T-helper 2 cell treated with Interferon-gamma antibody and Interleukin-4, amounts not matched to agents 100 ng/mL and 5 ng/mL, for 36 hours (primary cell): ENCODE results near the gene ANKH. TPM values are rescaled to one million over a fixed set of nuclear protein-coding genes. Genes with fewer than 3 reads are reported as not detected.
"Not testable (repeated sequence)": the region's sequence is repeated elsewhere in the genome, so short reads cannot be mapped to it uniquely, and the experiment has no call there.

Source experiments
- intact Hi-C: fragments of 100-400 bp; cut with micrococcal nuclease; formaldehyde crosslinking; loops from one replicate; pipeline ENCODE4 v1.15.1; 2023
- total RNA-seq: library from RNA; stranded (reverse); gene quantifications from 2 replicates; pipeline ENCODE4 v1.2.3, GENCODE V29; 2022

Gene ANKH
- total RNA-seq, 1 donor from 2014 or later = 74.8 TPM

DNA sequence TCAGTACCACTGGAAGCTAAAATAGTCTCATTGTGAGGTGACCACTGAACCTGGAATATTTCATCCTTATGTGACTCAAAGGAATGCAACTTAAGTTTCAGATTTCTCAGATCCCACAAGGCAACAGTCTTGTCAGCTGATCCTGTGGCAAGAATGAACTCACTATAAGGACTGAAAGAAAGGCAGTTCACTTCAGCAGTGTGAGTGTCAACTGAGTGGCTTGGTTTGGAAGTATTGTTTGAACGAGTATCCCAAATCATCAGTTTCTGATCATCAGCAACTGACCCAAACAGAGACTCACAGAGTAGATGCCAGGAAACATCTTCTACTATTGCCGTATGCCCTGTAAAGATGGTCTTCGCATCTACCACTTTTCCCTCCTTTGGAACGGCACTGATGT is 74.2 kb downstream of the ANKH start:
- intact Hi-C loops = not testable (repeated sequence)

DNA sequence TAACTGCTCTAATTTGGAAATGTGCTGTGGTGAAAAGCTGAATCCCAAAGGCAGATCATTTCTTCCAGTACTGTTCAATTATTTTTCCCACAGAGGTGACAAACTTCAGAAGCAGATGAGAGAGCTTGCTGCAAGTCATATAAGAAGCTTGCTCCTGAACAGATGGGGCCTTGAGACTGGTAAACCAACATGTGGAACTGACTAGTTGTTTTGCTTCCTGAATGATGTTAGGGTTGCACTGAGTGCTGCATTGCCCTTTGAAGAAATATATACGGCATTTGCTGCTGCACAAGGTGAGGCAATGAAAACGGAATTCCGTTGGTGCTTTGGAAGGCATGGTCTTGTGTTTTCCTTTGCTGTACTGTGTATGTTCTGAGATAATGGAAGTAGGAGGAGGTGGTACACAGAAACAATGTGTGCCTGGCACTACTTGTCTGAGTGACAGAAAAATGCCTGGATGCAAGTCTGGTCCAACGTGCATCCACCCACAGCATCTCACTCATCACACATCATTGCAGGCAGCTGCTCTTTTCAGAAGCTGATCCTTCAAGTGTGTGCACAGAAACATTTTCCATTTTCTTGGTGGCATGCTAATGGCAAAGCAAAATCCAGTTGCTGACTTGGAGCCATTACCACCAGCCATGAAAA is 76.9 kb downstream of the ANKH start:
- intact Hi-C loops = no loop called here

DNA sequence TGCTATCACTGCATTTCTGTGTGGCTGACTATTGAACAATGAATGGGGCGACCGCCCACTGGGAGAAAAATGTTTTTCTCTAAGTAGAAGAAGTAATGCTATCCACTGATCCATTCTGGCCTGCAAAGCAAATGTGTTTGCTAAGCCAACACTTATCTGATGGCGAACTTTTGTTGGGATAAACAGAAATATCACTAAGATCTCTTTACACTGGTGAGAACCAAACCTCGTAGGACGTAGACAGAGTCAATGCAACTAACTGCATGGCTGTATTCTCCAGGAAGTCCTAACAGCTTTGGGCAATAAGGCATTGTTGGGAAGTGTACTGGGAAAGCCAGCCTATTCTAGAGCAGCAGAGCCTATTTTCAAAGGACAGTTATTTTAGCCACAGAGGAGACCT is 77.7 kb downstream of the ANKH start:
- intact Hi-C loops = no loop called here

DNA sequence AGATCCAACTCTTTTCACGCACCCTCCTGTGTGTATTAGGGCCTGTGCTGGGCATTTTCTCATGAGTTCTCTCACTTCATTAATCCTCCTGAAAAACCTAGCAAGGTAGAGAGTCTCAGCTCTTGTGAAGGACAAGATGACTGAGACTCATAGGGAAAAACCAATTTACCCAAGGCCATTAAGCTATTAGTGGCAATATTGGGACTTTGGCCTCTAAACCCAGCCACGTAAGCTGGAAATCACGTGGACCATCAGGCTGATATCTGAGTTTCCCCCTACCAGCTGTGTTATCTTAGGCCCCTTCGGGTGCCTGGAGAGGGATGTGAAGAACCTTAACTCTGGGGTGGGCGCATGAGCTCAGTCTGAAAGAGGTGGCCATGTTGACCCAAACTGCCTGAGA is 80.7 kb downstream of the ANKH start:
- intact Hi-C loops = no loop called here

DNA sequence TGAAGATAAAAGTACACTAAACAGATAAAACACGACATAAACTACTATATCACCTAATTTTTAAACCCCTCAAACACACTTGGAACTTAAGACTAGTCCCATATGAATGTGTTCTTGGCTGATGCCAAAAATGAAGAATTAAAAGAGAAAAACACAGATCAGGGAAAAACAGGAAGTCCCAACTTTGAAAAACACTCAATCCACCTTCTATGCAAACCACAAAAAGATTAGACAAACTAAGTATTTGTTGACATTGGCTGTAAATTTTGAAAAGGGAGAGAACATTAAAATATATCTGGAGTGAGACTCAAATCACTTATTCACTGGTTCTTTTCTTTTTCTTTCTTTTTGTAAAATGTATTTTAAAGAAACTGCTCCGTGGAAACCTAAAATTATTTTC is 81.4 kb downstream of the ANKH start:
- intact Hi-C loops = no loop called here

DNA sequence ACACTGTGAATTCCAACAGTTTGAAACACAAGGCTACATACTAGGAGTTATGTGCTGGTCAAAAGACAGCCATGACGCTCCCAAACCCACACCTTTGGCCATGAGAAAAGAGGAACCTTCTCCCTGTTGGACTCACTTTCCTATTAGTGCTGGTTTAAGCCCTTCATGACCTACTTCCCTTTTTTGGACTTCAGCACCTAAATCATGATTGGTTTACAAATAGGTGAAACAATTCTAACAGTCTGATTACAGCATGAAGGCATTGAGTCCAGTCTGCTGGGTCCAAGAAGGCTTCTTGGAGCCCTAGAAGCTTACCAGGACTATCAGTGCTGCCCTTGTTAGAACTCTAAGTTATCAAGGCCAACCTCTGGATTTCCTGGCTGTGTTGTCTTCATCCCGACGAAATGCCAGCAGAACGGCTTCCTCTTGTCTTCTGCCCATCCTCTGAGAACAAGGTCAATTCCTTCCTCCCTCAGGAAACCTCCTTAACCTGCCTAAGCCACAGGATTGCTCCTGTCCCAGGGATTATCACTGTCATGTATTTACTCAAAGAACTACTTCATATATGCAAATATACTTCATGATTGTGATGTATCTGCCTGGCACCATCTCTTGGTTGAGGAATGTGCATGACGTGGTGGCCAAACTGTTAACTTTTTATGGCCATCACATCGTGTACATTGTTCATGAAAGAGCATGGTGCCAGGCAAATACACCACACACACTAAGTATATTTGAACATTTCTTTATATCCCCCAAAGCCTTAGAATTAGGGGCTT is 83.6 kb downstream of the ANKH start:
- intact Hi-C loops = no loop called here

DNA sequence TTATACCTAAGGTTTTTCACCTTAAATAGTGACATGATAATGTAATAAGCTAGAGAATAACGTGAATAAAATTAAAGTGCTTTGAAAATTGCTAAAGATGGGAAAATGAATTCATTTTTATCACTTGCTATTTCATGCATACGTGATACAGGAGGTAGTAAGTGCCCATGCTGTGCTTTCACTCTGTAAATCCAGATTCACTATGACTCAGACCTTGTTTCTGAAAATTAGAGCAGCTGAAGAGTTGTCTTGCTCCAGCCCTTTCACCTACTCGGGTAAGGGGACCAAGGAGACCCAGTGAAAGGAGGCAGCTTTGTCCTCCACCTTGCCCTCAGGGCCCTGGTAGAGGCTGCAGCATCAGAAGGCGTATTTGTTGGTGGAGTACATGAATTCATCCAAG is 87.9 kb downstream of the ANKH start:
- intact Hi-C loops = no loop called here

DNA sequence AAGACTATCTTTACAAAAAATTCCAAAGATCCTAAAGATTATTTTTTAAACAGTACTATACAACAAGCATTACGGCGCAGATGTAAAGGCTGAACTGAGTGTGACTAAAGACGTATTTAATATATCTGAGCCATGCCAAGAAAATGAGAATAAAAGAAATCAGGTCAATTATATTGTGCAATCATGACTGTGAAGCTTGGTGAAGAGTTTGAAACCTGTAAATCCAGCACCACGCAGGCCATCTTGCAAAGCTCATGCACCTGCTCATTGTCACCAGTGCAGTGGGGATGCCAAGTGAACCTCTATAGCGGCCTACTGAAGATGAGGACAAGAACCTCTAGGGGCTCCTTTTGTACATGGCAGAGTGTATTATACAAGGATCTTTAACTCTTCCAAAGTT is 89.0 kb downstream of the ANKH start:
- intact Hi-C loops = no loop called here

DNA sequence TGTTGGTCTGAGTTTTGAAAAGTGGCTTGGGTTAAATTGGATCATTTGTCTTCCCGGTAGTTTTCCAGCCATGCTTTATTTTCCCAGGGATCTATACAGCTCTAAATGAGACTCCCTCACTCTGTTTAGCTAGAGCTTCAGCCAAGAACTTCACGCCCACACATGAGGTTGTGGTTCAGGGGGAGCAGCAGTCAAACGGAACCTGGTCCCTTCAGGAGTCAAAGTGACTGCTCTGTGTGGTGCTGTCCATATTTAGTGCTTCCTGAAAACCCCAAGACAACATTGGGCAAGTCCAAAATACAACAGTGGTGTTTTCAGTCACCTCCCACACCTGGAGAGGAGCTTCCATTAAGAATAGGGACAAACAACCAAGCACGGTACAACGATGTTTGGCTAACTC is 90.5 kb downstream of the ANKH start:
- intact Hi-C loops = no loop called here

DNA sequence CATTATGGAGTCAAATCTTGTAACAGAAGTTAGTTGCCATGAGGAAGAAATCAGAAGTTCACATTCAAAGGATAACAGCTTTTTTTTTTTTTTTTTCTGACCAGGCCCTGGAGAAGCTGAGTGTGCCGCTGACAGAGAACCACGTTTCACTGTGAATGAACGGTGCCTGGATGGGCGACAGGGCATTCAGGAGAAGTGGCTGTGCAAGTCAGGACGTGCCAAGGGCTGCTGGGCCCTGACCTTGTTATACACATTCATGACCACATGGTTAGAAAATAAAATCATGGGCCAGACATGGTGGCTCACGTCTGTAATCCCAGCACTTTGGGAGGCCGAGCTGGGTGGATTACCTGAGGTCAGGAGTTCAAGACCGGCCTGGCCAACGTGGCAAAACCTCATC is 91.6 kb downstream of the ANKH start:
- intact Hi-C loops = no loop called here

DNA sequence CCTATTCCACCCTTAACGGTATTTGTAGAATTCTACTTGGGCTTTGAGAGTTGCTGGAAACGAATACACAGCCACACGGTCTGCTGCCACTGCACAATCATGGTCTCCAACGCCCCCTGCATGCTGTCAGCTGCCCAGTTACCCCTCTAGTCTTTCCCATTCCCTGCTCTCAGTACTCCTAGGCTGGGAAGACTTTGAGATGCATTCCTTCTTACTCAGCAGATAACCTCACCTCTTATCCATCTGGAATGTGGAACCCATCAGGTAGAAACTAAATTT is 92.8 kb downstream of the ANKH start:
- intact Hi-C loops = no loop called here

DNA sequence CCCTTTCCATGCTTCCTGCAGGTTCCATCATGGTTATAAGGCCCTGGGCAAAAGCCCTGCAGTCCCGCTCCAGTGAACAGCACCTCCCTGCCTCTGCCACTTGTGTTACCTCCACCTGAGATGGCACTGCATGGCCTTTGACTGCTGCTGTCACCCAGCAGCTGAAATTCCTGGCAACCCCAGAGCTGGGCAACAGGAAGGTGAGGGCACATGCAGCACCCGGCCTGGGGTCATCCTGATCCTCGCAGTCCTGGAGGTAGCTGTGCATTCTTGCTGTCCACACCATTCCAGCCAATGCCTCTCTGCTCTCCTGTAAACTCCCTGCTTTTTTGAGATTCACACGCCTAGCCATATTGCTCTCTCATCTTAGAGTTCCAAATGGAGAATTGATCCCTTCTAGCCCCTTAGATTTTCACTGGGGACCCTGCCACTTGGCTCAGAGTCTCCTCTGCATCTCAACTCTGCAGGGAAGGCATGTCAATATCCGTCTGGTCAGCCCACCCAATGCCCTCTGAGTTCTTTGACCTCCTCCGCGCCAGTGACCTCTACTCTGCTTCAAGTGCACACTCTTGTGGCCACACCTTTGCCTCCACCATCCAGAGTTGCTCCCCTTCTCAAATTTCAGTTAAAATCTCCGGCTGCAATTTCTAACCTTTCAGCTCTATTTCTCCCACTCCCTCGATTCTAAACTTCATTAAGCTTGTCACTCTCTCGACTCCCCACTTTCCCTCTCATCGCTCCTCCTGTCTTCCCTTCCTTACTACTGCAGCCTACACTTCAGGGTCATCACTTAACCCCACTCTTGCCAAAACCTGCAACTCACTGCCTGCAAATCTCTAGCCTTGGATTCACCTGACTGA is 93.4 kb downstream of the ANKH start:
- intact Hi-C loops = no loop called here

DNA sequence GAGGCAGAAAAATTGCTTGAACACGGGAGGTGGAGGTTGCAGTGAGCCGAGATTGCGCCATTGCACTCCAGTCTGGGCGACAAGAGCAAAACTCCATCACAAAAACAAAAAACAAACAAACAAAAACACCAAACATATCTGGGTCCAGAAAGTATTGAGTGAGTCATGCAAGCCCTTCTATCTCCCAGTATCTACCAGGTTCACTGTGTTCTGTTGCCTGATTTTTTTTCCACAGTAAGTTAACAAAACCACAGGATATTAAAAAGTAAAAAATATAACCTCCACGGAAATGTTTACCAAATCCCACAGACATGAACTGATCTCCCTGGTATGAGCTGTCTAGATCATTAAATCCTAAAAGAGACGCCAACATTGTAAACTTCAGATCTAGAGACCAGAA is 94.4 kb downstream of the ANKH start:
- intact Hi-C loops = no loop called here

DNA sequence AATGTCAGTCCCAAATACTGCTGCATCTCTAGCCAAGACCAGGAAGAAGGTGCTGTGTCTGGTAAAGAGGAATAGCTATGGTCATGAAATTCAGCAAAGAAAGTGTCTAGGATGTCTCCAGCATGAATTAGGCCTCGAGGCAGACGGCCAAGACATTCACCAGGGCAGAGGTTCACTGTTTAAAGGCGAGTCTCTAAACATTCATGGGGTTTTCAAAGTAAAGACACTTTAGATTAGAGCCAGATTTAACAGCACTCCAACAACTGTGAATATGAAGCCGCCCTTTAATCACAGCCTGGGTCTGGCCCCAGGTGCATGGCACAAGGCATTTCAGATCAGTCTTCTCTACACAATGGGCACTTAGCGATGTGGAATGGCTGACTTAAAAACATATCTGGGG is 95.0 kb downstream of the ANKH start:
- intact Hi-C loops = no loop called here

DNA sequence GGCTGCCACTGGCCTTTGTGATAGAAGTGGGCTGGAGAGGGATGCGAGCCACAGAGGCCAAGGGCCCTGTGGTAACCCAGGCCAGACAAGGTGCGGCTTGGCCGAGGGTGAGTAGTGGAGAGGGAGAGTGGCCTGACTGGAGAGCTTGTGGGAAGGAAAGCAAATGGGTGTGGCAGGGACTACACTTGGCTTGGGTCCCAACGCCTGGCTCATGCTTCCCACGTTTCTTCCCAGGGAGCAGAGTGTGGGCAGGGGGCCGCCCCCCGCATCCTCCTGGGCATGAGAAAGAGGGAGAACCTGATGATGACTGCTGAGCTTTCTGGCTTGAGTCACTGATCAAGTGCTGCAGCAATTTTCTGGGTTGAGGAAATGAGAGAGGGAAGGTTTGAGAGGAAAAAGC is 95.7 kb downstream of the ANKH start:
- intact Hi-C loops = no loop called here

DNA sequence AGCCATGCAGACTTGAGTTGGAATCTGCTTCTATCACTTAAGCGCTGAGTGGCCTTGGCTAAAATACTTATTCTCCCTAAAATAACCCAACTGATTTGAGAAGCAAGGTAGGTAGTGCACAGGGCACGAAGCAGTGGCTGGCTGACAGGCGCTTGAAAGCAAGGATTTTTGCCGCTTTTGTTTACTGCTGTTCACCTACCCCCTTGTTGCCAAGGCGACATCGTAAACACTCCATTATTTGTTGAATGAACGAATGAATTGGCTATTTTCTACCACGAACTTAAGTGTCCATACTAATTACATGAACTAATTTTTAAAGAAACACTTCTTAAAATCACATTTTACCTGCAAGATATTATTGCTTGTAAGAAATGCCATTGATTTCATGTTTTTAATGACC is 98.0 kb downstream of the ANKH start:
- intact Hi-C loops = no loop called here

DNA sequence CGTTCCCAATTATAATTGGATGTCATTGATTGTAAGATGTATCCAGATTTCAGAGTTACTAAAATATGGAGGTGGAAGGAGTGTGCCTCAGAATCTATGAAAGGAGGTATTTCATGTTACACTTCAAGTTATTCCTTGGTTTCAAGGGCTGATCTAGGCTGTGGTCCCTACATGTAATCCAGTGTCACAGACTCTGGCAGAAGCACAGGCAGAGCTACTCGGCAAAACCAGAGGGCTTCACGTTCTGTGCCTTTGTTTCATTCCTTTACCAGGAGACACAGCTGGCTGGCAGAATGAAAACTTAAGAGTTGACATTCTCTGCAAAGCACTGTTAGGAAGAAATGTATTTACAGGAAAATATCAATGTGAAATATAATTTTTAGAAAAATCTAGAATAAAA is 99.6 kb downstream of the ANKH start:
- intact Hi-C loops = no loop called here

DNA sequence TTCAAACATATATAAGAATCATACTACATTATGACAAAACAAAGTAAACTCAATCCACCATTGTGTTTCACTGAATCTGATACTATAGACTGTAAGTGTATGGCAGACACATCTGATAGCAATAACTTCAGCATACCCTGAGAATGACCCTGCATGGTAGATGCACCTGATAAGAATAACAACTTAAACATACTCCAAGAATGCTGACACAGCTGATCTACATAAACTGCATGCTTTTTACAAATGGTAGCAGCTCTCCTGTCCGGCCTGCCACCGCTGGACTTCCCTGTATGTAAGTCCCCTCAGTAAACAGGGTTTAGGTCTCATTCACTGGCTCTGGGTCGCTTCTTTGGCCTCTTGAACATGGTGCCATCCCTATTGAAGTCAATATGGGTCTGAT is 100.4 kb downstream of the ANKH start:
- intact Hi-C loops = no loop called here

DNA sequence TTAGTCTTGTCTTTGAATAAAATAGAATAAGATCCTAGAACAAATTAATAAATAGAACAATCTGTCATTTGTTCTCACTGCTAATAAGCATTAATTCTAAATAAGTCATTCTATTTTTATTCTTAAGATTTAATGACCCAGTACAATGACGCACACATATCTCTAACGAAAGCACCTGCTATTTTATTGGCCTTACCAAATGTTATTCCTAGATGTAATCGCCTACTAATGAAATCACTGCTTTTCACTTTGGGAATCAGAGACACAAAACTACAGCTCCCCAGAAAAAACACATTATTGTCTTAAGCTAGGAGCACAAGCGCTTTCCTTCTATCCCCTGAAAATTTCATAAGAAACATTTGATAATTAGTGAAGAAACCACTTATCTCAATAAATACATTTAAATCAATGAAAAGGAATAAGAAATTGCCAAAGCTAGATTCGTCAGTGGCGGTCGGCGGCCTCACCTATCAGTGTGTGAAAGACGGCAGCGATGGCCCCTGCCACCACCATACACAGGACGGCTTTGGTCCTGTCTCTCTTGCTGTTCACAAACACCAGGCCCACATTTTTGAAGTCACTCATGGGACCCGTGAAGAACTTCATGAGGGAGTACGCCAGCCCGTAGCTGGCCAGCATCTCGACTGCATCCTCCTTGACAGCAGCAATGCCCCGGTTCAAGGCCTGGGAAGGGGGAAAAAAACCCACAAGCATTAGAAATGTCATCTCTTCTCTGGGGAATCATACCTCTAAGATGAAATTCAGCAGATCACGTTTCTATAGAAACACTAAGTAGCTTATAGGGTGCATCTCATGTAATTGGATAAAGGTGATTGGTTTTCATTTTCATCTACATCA is 102.8 kb downstream of the ANKH start:
- intact Hi-C loops = no loop called here

DNA sequence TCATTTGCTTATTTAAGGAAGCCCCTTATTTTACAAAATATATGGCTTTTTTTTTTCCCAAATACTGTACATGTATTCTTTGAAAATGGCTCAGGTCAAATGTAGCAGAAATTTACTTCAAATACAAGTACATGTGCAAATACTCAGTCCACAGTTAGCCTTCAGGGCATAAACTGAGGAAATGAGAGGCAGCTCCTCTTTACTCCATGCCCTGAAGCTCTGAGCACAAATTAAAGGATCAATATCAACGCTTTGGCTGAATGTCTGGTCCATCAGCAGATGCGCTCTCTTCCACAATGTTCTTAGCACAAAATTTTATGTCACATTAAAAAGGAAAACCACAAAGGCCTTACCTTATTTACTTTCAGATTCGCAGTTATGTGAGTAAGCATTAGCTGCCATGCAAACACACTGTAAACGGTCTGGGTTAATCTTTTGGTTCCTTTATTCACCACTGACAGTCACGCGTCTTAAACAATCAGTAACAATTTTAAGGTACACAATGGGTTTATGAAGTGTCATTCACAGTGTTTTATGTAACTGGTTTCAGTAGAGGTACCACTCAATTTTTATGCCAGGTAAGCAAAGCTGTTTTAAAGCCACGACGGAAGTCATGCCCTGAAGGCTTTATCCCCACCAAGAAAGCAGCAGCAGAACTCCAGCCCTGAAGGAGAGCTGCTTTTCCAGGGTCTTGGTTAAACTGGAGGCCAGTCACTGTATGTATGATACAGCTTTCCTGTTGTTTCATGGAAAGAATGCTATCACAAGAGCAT is 103.7 kb downstream of the ANKH start:
- intact Hi-C loops = no loop called here

DNA sequence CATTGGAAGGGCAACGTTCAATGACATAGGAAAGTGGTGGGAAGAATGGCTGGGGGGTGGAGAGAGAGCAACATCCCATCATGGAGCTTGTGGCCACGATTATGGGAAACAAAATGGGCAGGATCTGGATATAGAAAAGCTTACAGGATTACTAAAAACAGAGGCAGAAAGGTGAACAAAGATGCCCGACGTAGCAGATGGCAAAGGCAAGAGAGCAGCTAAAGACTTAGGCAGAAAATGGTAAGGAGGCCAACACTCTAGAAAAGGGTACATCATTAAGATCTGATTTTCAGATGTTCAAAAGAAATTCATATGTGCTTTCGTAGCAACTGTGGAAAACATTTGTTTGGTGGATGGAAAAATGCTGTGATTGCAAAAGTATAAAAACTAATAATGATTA is 104.5 kb downstream of the ANKH start:
- intact Hi-C loops = no loop called here
